NB4 (cell line): Measurements from ENCODE around the gene CNNM1.

Experiments
- DNase-seq: peaks from one replicate; pipeline ENCODE4 v3.0.0; 2010; ENCODE audit warnings: low read depth
- H3K4me3 ChIP-seq: one replicate; pipeline ENCODE4 v1.5.1; 2011; ENCODE audit warnings: mild to moderate bottlenecking, low read depth, low read length, moderate library complexity
- MYC ChIP-seq: IDR thresholded peaks from 2 replicates; pipeline ENCODE4 v1.6.1; 2011; ENCODE audit warnings: low read depth, low read length
- POLR2A ChIP-seq: IDR thresholded peaks from 2 replicates; pipeline ENCODE4 v1.6.1; 2011; ENCODE audit warnings: mild to moderate bottlenecking; ENCODE audit not compliant: insufficient read length; ENCODE audit errors: extremely low read depth
- TF ChIP-seq, protein P1 (sequence below): IDR thresholded peaks from 2 replicates; pipeline ENCODE4 v1.6.1; 2011; ENCODE audit warnings: low read depth, low read length
- TF ChIP-seq, protein P2 (sequence below): IDR thresholded peaks from one replicate; pipeline ENCODE4 v1.5.1; 2012; ENCODE audit warnings: low read depth, low read length

CNNM1 gene

DNA sequence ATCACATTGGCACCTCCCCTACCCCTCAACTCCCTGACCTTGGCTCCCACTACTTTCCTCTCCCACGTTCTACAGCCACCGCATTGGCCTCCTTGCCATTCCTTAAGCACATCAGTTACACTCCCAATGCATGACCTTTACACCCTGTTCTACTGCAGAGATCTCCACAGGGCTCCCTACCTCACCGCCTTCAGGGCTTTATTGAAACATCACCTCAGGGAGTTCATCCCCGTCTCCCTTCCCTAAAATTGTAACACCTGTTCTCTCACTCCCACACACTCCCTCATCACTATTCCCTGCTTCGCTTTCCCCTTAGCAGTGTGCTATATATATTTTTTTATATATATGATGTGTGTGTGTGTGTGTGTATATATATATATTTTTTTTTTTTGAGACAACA is 18.5 kb downstream of the CNNM1 start:
- TF ChIP-seq POLR2A (no peak), MYC (no peak)
- TF ChIP-seq, protein P1, sequence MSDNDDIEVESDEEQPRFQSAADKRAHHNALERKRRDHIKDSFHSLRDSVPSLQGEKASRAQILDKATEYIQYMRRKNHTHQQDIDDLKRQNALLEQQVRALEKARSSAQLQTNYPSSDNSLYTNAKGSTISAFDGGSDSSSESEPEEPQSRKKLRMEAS = no peak
- TF ChIP-seq, protein P2, sequence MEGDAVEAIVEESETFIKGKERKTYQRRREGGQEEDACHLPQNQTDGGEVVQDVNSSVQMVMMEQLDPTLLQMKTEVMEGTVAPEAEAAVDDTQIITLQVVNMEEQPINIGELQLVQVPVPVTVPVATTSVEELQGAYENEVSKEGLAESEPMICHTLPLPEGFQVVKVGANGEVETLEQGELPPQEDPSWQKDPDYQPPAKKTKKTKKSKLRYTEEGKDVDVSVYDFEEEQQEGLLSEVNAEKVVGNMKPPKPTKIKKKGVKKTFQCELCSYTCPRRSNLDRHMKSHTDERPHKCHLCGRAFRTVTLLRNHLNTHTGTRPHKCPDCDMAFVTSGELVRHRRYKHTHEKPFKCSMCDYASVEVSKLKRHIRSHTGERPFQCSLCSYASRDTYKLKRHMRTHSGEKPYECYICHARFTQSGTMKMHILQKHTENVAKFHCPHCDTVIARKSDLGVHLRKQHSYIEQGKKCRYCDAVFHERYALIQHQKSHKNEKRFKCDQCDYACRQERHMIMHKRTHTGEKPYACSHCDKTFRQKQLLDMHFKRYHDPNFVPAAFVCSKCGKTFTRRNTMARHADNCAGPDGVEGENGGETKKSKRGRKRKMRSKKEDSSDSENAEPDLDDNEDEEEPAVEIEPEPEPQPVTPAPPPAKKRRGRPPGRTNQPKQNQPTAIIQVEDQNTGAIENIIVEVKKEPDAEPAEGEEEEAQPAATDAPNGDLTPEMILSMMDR = no peak
- no peak for DNase-seq
- no peak overlapping the region for H3K4me3 ChIP-seq

DNA sequence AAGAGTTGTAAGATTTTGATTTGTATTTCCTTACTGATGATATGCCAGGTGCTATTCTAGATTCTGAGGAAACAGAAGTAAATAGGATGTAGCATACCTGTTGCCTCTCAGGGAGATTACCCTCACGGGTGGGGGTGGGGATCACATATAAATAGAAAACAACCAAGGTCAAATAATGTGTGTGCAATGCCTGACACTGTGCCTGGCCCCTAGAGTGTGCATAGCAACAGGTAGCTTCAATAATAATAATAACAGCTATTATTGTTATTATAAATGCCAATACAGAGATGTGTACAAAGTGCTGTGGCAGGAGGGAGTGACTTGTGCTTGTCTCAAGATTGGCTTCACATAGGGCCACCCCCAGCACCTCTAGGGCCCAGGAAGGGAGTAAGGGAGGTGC is 24.0 kb downstream of the CNNM1 start:
- H3K4me3 ChIP-seq = no peak overlapping the region
- TF ChIP-seq, protein P1 = no peak
- TF ChIP-seq, protein P2 = no peak
- TF ChIP-seq POLR2A (no peak), MYC (no peak)
- DNase-seq = no peak

GRCh38 chr10:99357691-99358090 is 28.5 kb downstream of the CNNM1 start:
- no peak overlapping the region for H3K4me3 ChIP-seq
- TF ChIP-seq, protein P1 = no peak
- TF ChIP-seq, protein P2 = no peak
- TF ChIP-seq MYC (no peak), POLR2A (no peak)
- DNase-seq = no peak

DNA sequence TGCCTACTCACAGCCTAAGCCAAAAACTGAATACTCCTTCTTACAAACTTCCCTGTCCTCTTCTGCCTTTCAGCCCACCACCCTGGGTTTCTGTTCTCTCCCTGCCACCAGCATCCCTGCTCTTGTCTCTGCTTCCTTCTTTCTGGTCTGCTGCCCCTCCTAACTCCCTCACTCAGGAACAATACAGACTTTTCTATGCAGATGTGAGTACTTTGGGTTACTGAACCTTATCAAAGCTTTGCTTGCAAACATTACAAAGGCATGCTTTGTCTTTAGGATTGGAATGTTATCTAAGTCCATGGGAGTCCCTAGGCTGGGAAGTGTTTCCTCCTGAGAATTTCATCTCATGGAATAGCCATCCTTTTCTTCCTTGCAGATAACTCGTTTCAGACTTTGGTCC is 28.9 kb downstream of the CNNM1 start:
- no peak overlapping the region for H3K4me3 ChIP-seq
- TF ChIP-seq, protein P1 = no peak
- TF ChIP-seq MYC (no peak), POLR2A (no peak)
- TF ChIP-seq, protein P2 = no peak
- DNase-seq = no peak

GRCh38 chr10:99360934-99361333 is 31.8 kb downstream of the CNNM1 start:
- DNase-seq = no peak
- TF ChIP-seq MYC (no peak), POLR2A (no peak)
- TF ChIP-seq, protein P1 = no peak
- TF ChIP-seq, protein P2 = no peak

DNA sequence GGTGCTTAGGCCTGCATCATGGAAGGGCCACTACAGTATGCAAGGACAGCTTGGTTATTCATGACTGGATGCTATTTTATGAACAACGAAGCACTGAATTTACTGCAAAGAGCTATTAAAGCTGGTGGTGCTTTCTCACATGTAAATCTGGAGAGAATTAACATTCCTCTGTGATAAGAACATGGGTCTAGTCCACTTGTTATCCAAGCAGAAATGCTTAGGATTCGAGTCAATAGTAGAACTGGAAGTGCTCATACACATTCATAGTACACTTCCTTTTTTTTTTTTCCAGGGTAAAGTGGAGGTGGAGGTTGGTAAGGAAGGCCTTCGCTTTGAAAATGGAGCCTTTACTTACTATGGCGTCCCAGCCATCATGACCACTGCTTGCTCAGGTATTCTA is 35.0 kb downstream of the CNNM1 start:
- DNase-seq = no peak
- TF ChIP-seq, protein P2 = no peak
- TF ChIP-seq, protein P1 = no peak
- TF ChIP-seq MYC (no peak), POLR2A (no peak)
- H3K4me3 ChIP-seq = no peak overlapping the region

More at GRCh38 chr10:99360934-99361333, 31.8 kb downstream of the CNNM1 start:
- no peak overlapping the region for H3K4me3 ChIP-seq
